ENCODE data around the gene SLC45A2.
A peak's percentile ranks its signal among the peaks of the same experiment; 100 is the strongest.

SLC45A2 gene

DNA sequence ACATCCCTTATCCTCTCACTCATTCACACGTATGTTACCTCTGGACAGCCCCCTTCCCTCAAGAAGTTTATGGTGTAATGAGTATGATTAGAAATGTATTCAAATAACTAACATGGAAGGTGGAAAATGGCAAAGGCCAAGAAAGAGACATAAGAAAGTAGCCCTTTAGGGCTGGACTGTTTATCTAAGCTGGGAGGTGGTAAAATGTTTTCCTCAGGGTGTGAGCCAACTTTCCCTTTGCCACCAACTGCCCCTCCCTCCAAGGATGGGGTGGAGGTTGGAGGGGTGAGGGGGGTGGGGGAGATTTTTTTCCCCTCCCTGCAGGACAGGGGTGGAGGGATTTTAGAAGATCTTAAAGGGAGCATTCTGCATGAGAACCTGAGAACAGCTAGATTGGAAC, 8.2 kb downstream of the SLC45A2 start:
- Histone ChIP-seq H3K36me3 (ENCODE audit: control insufficient read depth, insufficient read depth, low read length) (no peaks in the 10 kb centered on the region), H3K27me3 (replicated peaks; ENCODE audit: control insufficient read depth, insufficient read depth, low read length) (no peaks in the 10 kb centered on the region), H3K4me3 (replicated peaks; ENCODE audit: low read depth, low read length) (no peak overlapping the region)
- TF ChIP-seq, protein P1, sequence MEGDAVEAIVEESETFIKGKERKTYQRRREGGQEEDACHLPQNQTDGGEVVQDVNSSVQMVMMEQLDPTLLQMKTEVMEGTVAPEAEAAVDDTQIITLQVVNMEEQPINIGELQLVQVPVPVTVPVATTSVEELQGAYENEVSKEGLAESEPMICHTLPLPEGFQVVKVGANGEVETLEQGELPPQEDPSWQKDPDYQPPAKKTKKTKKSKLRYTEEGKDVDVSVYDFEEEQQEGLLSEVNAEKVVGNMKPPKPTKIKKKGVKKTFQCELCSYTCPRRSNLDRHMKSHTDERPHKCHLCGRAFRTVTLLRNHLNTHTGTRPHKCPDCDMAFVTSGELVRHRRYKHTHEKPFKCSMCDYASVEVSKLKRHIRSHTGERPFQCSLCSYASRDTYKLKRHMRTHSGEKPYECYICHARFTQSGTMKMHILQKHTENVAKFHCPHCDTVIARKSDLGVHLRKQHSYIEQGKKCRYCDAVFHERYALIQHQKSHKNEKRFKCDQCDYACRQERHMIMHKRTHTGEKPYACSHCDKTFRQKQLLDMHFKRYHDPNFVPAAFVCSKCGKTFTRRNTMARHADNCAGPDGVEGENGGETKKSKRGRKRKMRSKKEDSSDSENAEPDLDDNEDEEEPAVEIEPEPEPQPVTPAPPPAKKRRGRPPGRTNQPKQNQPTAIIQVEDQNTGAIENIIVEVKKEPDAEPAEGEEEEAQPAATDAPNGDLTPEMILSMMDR (IDR thresholded peaks at IDR 0.05; ENCODE audit: insufficient read depth, low read length, poor library complexity, severe bottlenecking), result no peak
- no peak for DNase-seq (ENCODE audit: extremely low read depth, insufficient read length)

DNA sequence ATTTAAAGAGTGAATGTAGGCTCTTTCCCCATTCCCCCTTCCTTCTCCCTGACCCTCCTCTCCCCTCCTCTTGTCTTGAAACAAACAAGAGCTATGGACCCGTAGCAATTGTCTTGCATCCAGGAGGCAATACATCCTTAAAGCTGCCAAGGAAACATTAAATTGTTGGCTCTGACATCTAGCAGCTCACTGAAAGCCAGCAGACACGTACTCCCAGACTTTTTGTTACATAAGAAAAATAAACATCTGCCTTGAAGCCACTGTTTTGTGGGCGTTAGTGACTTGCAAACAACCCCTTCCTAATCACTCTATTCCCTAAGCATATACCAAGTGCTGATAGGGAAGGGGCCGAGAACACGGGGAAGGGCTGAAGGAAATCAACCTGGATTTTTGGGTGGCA, 8.6 kb downstream of the SLC45A2 start:
- Histone ChIP-seq H3K4me3 (replicated peaks; ENCODE audit: low read depth, low read length) (no peak overlapping the region), H3K27me3 (replicated peaks; ENCODE audit: control insufficient read depth, insufficient read depth, low read length) (no peaks in the 10 kb centered on the region), H3K36me3 (ENCODE audit: control insufficient read depth, insufficient read depth, low read length) (no peaks in the 10 kb centered on the region)
- TF ChIP-seq, protein P1 (IDR thresholded peaks at IDR 0.05; ENCODE audit: insufficient read depth, low read length, poor library complexity, severe bottlenecking), result no peak
- no peak for DNase-seq (ENCODE audit: extremely low read depth, insufficient read length)

GRCh38 chr5:33973271-33973670, 11.2 kb downstream of the SLC45A2 start:
- peak; percentile 20 for DNase-seq (ENCODE audit: extremely low read depth, insufficient read length)
- no peaks in the 10 kb centered on the region for H3K36me3 ChIP-seq (ENCODE audit: control insufficient read depth, insufficient read depth, low read length)
- no peak overlapping the region for H3K4me3 ChIP-seq (replicated peaks; ENCODE audit: low read depth, low read length)
- H3K27me3 ChIP-seq (replicated peaks; ENCODE audit: control insufficient read depth, insufficient read depth, low read length), result no peaks in the 10 kb centered on the region
- TF ChIP-seq, protein P1 (IDR thresholded peaks at IDR 0.05; ENCODE audit: insufficient read depth, low read length, poor library complexity, severe bottlenecking), result no peak

GRCh38 chr5:33969572-33970452, 14.7 kb downstream of the SLC45A2 start:
- H3K27me3 ChIP-seq (replicated peaks; ENCODE audit: control insufficient read depth, insufficient read depth, low read length), result no peaks in the 10 kb centered on the region
- TF ChIP-seq, protein P1 (IDR thresholded peaks at IDR 0.05; ENCODE audit: insufficient read depth, low read length, poor library complexity, severe bottlenecking), result peak; percentile 88
- no peak overlapping the region for H3K4me3 ChIP-seq (replicated peaks; ENCODE audit: low read depth, low read length)
- no peaks in the 10 kb centered on the region for H3K36me3 ChIP-seq (ENCODE audit: control insufficient read depth, insufficient read depth, low read length)
- DNase-seq (ENCODE audit: extremely low read depth, insufficient read length), result peak; percentile 40

GRCh38 chr5:33968211-33969005, 16.1 kb downstream of the SLC45A2 start:
- Histone ChIP-seq H3K36me3 (ENCODE audit: control insufficient read depth, insufficient read depth, low read length) (no peaks in the 10 kb centered on the region), H3K27me3 (replicated peaks; ENCODE audit: control insufficient read depth, insufficient read depth, low read length) (no peaks in the 10 kb centered on the region), H3K4me3 (replicated peaks; ENCODE audit: low read depth, low read length) (no peak overlapping the region)
- DNase-seq (ENCODE audit: extremely low read depth, insufficient read length), result no peak
- TF ChIP-seq, protein P1 (IDR thresholded peaks at IDR 0.05; ENCODE audit: insufficient read depth, low read length, poor library complexity, severe bottlenecking), result no peak
